K562 (cell line): Measurements from ENCODE around the gene BAHD1. TPM values are rescaled to one million over a fixed set of nuclear protein-coding genes. Genes with fewer than 3 reads are reported as not detected.

Experiments
- ATAC-seq: fragments of 200-7000 bp; cut with Tn5 transposase; 3 replicates; pipeline ENCODE4 v1.9.1; 2020; ENCODE audit warnings: moderate library complexity
- BruUV-seq: library from RNA; stranded (reverse); fragments of 400-500 nt; replicated peaks from 2 replicates; lab custom pipeline; 2021; lab: Mats Ljungman, UMichigan
- CTCF ChIA-PET: fragments of 300-600 bp; formaldehyde crosslinking; extraction: SDS; loops from one replicate; lab custom pipeline; 2021; ENCODE audit warnings: low intra/inter-chr PET ratio; lab: Yijun Ruan, JAX
- POLR2A ChIA-PET: fragments of 300-600, 350-650 bp; sonication (Branson Sonifier 250); formaldehyde crosslinking; extraction: SDS; loops from one replicate; lab custom pipeline; 2021; ENCODE audit warnings: antibody characterized with exemption, inconsistent platforms; lab: Yijun Ruan, JAX
- DNase-seq, 4 experiments: peaks; one replicate each; pipeline versions ENCODE4 v3.0.0 to v3.0.0-alpha.2; 2011 to 2018; ENCODE audit warnings: low spot score in 3 of 4, mixed read lengths in 3 of 4; ENCODE audit errors: extremely low read depth in 1 of 4
- FAIRE-seq: peaks from 2 replicates; lab custom pipeline; 2011; peaks lifted over from hg19 to GRCh38; lab: Jason Lieb, UNC
- H2AFZ ChIP-seq: 2 replicates; pipeline ENCODE4 v1.6.0; 2011; ENCODE audit warnings: low read depth, low read length, control low read depth, inconsistent platforms
- H3K27ac ChIP-seq: fragments of 200-600 bp; 3 replicates; pipeline ENCODE4 v1.8.0; 2011; ENCODE audit warnings: low read depth, mild to moderate bottlenecking, control low read depth, inconsistent platforms, low read length, moderate library complexity, mixed read lengths; ENCODE audit errors: extremely low read depth
- H3K27me3 ChIP-seq, 2 experiments: fragments of 300-600 bp in 1 of 2; 2 replicates in 1 of 2; 3 replicates in 1 of 2; pipeline versions ENCODE4 v1.6.0 to v1.8.0; 2011; ENCODE audit warnings: inconsistent platforms in 2 of 2, low read length in 2 of 2, mild to moderate bottlenecking in 1 of 2, mixed read lengths in 1 of 2, moderate library complexity in 1 of 2; ENCODE audit not compliant: control insufficient read depth in 2 of 2, insufficient read depth in 2 of 2
- H3K36me3 ChIP-seq: fragments of 300-600 bp; 3 replicates; pipeline ENCODE4 v1.8.0; 2011; ENCODE audit warnings: mild to moderate bottlenecking, low read length, inconsistent platforms; ENCODE audit not compliant: control insufficient read depth, insufficient read depth
- H3K4me1 ChIP-seq, 2 experiments: fragments of 200-600 bp in 1 of 2; replicated peaks in 1 of 2; 2 replicates in 1 of 2; 3 replicates in 1 of 2; pipeline versions ENCODE4 v1.5.1 to v1.8.0; 2011; ENCODE audit warnings: inconsistent platforms in 2 of 2, low read length in 2 of 2, mild to moderate bottlenecking in 1 of 2, mixed read lengths in 1 of 2, moderate library complexity in 1 of 2; ENCODE audit not compliant: control insufficient read depth in 2 of 2, insufficient read depth in 2 of 2
- H3K4me2 ChIP-seq: 2 replicates; pipeline ENCODE4 v1.6.1; 2011; ENCODE audit warnings: low read length, control low read depth, inconsistent platforms, mixed read lengths; ENCODE audit not compliant: insufficient read depth
- H3K4me3 ChIP-seq: fragments of 200-600 bp; sonication (generic), shearing (Covaris generic); 2 replicates; pipeline ENCODE4 v1.5.1; 2016; ENCODE audit warnings: control low read depth, inconsistent platforms
- H3K79me2 ChIP-seq: fragments of 200-600 bp; 3 replicates; pipeline ENCODE4 v1.8.0; 2011; ENCODE audit warnings: low read length, inconsistent platforms; ENCODE audit not compliant: control insufficient read depth, insufficient read depth
- H3K9ac ChIP-seq, 2 experiments: 2 replicates each; pipeline versions ENCODE4 v1.6.0 to v1.6.1; 2011; ENCODE audit warnings: low read depth in 2 of 2, low read length in 2 of 2, control low read depth in 1 of 2, inconsistent platforms in 1 of 2, mild to moderate bottlenecking in 1 of 2, mixed read lengths in 1 of 2; ENCODE audit not compliant: insufficient read depth in 1 of 2
- H3K9me1 ChIP-seq: one replicate; pipeline ENCODE4 v1.6.0; 2011; ENCODE audit warnings: inconsistent platforms, mild to moderate bottlenecking, low read length, moderate library complexity; ENCODE audit not compliant: control insufficient read depth, insufficient read depth
- H3K9me3 ChIP-seq: replicated peaks from 2 replicates; pipeline ENCODE4 v1.5.1; 2011; ENCODE audit warnings: low read depth, low read length, inconsistent platforms; ENCODE audit not compliant: control insufficient read depth, insufficient read depth
- H4K20me1 ChIP-seq: replicated peaks from 2 replicates; pipeline ENCODE4 v1.6.1; 2011; ENCODE audit warnings: low read length, inconsistent platforms, mixed read lengths; ENCODE audit not compliant: control insufficient read depth, insufficient read depth
- C11orf30 ChIP-seq: fragments of 450-650 bp; IDR thresholded peaks from 2 replicates; pipeline ENCODE4 v1.6.1; 2016; ENCODE audit warnings: low read depth, mild to moderate bottlenecking
- CAMTA2 ChIP-seq: fragments of 250-450 bp; sonication (Bioruptor Pico); conservative IDR thresholded peaks from 2 replicates; pipeline ENCODE4 v1.5.1; 2022
- CBFB ChIP-seq: sonication (generic); formaldehyde crosslinking; IDR thresholded peaks from 2 replicates; pipeline ENCODE4 v1.4.0; 2020; ENCODE audit warnings: mild to moderate bottlenecking, missing genetic modification reagents
- CREM ChIP-seq: IDR thresholded peaks from 2 replicates; pipeline ENCODE4 v1.6.1; 2014; ENCODE audit warnings: antibody characterized with exemption, low read depth
- DMBX1 ChIP-seq: fragments of 250-450 bp; sonication (Bioruptor Pico); IDR thresholded peaks from 2 replicates; pipeline ENCODE4 v1.8.0; 2022; ENCODE audit warnings: inconsistent platforms, mild to moderate bottlenecking, moderate library complexity, borderline replicate concordance
- EP400 ChIP-seq: fragments of 450-650 bp; IDR thresholded peaks from 2 replicates; pipeline ENCODE4 v1.6.1; 2017; ENCODE audit warnings: antibody characterized with exemption, mild to moderate bottlenecking, moderate library complexity
- NCOA2 ChIP-seq, 2 experiments: fragments of 450-650 bp; IDR thresholded peaks; 2 replicates each; pipeline ENCODE4 v1.6.1; 2018; ENCODE audit warnings: mild to moderate bottlenecking in 2 of 2, moderate library complexity in 1 of 2; ENCODE audit not compliant: partially characterized antibody in 2 of 2
- ZNF212 ChIP-seq: fragments of 450-650 bp; formaldehyde crosslinking; IDR thresholded peaks from 2 replicates; pipeline ENCODE4 v1.4.0; 2020; ENCODE audit warnings: mild to moderate bottlenecking
- ZNF239 ChIP-seq: fragments of 250-450 bp; sonication (Bioruptor Pico); IDR thresholded peaks from 2 replicates; pipeline ENCODE4 v1.4.0; 2020; ENCODE audit warnings: mild to moderate bottlenecking
- ZNF347 ChIP-seq: fragments of 450-650 bp; formaldehyde crosslinking; IDR thresholded peaks from 2 replicates; pipeline ENCODE4 v1.4.0; 2020; ENCODE audit warnings: low read depth, mild to moderate bottlenecking, moderate library complexity
- ZNF449 ChIP-seq: fragments of 250-450 bp; sonication (Bioruptor Pico); IDR thresholded peaks from 2 replicates; pipeline ENCODE4 v1.8.0; 2022; ENCODE audit warnings: moderate library complexity, mild to moderate bottlenecking, inconsistent platforms
- ZNF830 ChIP-seq: fragments of 250-450 bp; sonication (Bioruptor Pico); IDR thresholded peaks from 2 replicates; pipeline ENCODE4 v1.5.0; 2021; ENCODE audit warnings: mild to moderate bottlenecking
- in situ Hi-C: fragments of 300-500 bp; cut with MboI; formaldehyde crosslinking; loops from 4 replicates; pipeline ENCODE4 v1.15.0; 2018; ENCODE audit warnings: inconsistent platforms, mixed read lengths
- intact Hi-C: fragments of 100-400 bp; cut with micrococcal nuclease; formaldehyde crosslinking; loops from 2 replicates; pipeline ENCODE4 v1.14.2; 2022
- polyA plus RNA-seq, 8 experiments: library from polyadenylated mRNA; depleted of rRNA in 4 of 8; stranded (reverse) in 5 of 8; unstranded in 3 of 8; fragments of >200 nt; fragmentation: Nextera tagmentation in 2 of 8; fragmentation: Illumina TruSeq in 1 of 8; extraction: Ambion mirVana in 2 of 8; extraction: Trizol in 1 of 8; gene quantifications; 2 replicates each; pipeline versions ENCODE4 v1.2.1 to v1.2.3, GENCODE V29; 2011 to 2014; ENCODE audit warnings: inconsistent platforms in 1 of 8, missing spikeins in 1 of 8
- total RNA-seq, 7 experiments: library from RNA; depleted of rRNA in 6 of 7; stranded (reverse); fragments of >200 nt in 6 of 7; fragmentation: Illumina TruSeq in 2 of 7; extraction: Trizol in 2 of 7; gene quantifications; 2 replicates each; pipeline versions ENCODE4 v1.2.1 to v1.2.3, GENCODE V29; 2011 to 2021; ENCODE audit warnings: low replicate concordance in 1 of 7
- TF ChIP-seq, protein P1 (sequence below): fragments of 250-450 bp; sonication (Bioruptor Pico); IDR thresholded peaks from 2 replicates; pipeline ENCODE4 v1.5.0; 2022; ENCODE audit warnings: mild to moderate bottlenecking
- TF ChIP-seq, protein P2 (sequence below): fragments of 450-650 bp; formaldehyde crosslinking; conservative IDR thresholded peaks from 2 replicates; pipeline ENCODE4 v1.4.0; 2022; ENCODE audit warnings: mild to moderate bottlenecking, missing genetic modification characterization
- TF ChIP-seq, protein P3 (sequence below): fragments of 450-650 bp; IDR thresholded peaks from 2 replicates; pipeline ENCODE4 v1.6.1; 2016; ENCODE audit warnings: mild to moderate bottlenecking

Gene BAHD1
- total and polyA plus RNA-seq, 9 of the 15 experiments (the other 6 are each of a cell fraction or from before 2014, with no cell fraction given): 0.55 to 38.5 (median 11.5) TPM

DNA sequence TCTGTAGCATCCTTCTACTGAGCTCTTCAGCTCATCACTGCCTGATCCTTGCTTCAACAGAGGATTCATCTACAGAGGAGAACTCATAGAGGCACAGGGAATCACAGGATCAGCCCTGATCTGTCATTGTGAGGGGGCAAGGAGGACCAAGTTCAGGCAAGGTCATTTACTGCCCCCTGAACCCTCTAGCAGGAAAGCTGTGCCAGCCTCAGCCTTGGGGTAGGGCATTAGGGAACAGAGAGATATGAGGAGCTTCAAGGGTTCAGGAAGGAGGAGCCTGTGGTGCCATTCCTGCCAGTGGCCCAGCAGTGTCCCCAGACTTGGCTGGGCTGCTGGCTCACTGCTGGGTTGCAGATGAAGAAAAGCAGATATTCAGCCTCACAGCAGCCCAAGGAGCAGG, 38.3 kb downstream of the BAHD1 start:
- Histone ChIP-seq H3K4me2 (no peak overlapping the region), H3K4me1 (peaks cover 0 to 3% of the 10 kb centered on the region in 2 experiments; a peak in 2 of 5 replicates), H3K9ac (no peak overlapping the region), H3K36me3 (no peaks in the 10 kb centered on the region), H2AFZ (no peak overlapping the region), H3K27me3 (no peaks in the 10 kb centered on the region; a peak in 1 of 5 replicates), H3K79me2 (no peaks in the 10 kb centered on the region), H3K9me1 (no peaks in the 10 kb centered on the region), H4K20me1 (no peaks in the 10 kb centered on the region), H3K4me3 (no peak overlapping the region), H3K9me3 (no peaks in the 10 kb centered on the region), H3K27ac (no peak overlapping the region)
- intact Hi-C loops: no loop called here
- no TSS peak for BruUV-seq
- DNase-seq: no peak
- ATAC-seq: no peak
- FAIRE-seq: no peak
- POLR2A ChIA-PET: interaction anchor here (0.7 to 2.6 kb wide), 5 partner anchors 9 to 185 kb away, joined by 3 to 9 read pairs (median 3); no protein-coding TSS in a partner anchor
- CTCF ChIA-PET: no interaction called here
- in situ Hi-C loops: no loop called here
- TF ChIP-seq CREM (no peak), DMBX1 (CRISPR knock-in tag) (no peak), EP400 (no peak), ZNF347 (no peak), C11orf30 (no peak), ZNF830 (CRISPR knock-in tag) (no peak), CAMTA2 (CRISPR knock-in tag) (no peak), ZNF239 (CRISPR knock-in tag) (no peak), NCOA2 (IDR thresholded peaks at IDR 0.05; ENCODE audit: partially characterized antibody in 2 of 2) (no peak), ZNF212 (no peak), CBFB (CRISPR knock-in tag) (no peak), ZNF449 (CRISPR knock-in tag) (no peak)
- TF ChIP-seq, protein P1, sequence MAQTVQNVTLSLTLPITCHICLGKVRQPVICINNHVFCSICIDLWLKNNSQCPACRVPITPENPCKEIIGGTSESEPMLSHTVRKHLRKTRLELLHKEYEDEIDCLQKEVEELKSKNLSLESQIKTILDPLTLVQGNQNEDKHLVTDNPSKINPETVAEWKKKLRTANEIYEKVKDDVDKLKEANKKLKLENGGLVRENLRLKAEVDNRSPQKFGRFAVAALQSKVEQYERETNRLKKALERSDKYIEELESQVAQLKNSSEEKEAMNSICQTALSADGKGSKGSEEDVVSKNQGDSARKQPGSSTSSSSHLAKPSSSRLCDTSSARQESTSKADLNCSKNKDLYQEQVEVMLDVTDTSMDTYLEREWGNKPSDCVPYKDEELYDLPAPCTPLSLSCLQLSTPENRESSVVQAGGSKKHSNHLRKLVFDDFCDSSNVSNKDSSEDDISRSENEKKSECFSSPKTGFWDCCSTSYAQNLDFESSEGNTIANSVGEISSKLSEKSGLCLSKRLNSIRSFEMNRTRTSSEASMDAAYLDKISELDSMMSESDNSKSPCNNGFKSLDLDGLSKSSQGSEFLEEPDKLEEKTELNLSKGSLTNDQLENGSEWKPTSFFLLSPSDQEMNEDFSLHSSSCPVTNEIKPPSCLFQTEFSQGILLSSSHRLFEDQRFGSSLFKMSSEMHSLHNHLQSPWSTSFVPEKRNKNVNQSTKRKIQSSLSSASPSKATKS: no peak
- TF ChIP-seq, protein P2, sequence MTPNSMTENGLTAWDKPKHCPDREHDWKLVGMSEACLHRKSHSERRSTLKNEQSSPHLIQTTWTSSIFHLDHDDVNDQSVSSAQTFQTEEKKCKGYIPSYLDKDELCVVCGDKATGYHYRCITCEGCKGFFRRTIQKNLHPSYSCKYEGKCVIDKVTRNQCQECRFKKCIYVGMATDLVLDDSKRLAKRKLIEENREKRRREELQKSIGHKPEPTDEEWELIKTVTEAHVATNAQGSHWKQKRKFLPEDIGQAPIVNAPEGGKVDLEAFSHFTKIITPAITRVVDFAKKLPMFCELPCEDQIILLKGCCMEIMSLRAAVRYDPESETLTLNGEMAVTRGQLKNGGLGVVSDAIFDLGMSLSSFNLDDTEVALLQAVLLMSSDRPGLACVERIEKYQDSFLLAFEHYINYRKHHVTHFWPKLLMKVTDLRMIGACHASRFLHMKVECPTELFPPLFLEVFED (CRISPR knock-in tag): no peak
- TF ChIP-seq, protein P3, sequence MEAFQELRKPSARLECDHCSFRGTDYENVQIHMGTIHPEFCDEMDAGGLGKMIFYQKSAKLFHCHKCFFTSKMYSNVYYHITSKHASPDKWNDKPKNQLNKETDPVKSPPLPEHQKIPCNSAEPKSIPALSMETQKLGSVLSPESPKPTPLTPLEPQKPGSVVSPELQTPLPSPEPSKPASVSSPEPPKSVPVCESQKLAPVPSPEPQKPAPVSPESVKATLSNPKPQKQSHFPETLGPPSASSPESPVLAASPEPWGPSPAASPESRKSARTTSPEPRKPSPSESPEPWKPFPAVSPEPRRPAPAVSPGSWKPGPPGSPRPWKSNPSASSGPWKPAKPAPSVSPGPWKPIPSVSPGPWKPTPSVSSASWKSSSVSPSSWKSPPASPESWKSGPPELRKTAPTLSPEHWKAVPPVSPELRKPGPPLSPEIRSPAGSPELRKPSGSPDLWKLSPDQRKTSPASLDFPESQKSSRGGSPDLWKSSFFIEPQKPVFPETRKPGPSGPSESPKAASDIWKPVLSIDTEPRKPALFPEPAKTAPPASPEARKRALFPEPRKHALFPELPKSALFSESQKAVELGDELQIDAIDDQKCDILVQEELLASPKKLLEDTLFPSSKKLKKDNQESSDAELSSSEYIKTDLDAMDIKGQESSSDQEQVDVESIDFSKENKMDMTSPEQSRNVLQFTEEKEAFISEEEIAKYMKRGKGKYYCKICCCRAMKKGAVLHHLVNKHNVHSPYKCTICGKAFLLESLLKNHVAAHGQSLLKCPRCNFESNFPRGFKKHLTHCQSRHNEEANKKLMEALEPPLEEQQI: no peak
